Esophagus squamous epithelium (tissue), 4 donors: ENCODE measurements around the gene UGT1A4.

Source experiments
- POLR2A ChIP-seq, 4 donors: fragments of 450-650 bp; IDR thresholded peaks; one replicate each; pipeline ENCODE4 v1.6.1; 2017; ENCODE audit warnings: antibody characterized with exemption in 4 of 4, mild to moderate bottlenecking in 4 of 4, moderate library complexity in 3 of 4
- TF ChIP-seq, protein P1 (sequence below), 6 experiments: fragments of 450-650 bp in 4 of 6; fragments of 200-600 bp in 2 of 6; sonication (generic) in 2 of 6; IDR thresholded peaks; one replicate each; pipeline ENCODE4 v1.5.1; 2016 to 2019; ENCODE audit warnings: antibody characterized with exemption in 6 of 6, mild to moderate bottlenecking in 4 of 6, moderate library complexity in 4 of 6

DNA sequence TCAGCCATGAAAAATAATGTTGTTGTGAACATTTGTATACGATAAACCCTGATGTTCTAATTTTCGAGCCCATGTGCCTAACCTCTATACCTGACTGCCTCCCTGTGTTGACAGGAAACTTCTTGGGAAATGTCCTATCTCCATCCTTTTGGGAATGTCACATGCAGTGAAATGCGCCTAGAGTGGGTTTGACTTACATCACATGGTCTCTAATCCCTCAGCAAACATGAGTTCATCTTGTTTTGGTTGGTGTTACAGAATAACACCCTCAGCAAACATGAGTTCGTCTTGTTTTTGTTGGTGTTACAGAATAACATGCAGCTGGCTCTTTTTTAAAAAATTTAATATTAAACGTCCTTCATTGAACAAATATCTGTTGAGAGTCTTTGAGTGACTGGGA is 30.2 kb upstream of the UGT1A4 start:
- TF ChIP-seq, protein P1, sequence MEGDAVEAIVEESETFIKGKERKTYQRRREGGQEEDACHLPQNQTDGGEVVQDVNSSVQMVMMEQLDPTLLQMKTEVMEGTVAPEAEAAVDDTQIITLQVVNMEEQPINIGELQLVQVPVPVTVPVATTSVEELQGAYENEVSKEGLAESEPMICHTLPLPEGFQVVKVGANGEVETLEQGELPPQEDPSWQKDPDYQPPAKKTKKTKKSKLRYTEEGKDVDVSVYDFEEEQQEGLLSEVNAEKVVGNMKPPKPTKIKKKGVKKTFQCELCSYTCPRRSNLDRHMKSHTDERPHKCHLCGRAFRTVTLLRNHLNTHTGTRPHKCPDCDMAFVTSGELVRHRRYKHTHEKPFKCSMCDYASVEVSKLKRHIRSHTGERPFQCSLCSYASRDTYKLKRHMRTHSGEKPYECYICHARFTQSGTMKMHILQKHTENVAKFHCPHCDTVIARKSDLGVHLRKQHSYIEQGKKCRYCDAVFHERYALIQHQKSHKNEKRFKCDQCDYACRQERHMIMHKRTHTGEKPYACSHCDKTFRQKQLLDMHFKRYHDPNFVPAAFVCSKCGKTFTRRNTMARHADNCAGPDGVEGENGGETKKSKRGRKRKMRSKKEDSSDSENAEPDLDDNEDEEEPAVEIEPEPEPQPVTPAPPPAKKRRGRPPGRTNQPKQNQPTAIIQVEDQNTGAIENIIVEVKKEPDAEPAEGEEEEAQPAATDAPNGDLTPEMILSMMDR (IDR thresholded peaks at IDR 0.05) = no peak
- TF ChIP-seq POLR2A (IDR thresholded peaks at IDR 0.05) = no peak
